HG02623 (cell line): ENCODE measurements around the gene UBA7.
"Not testable (repeated sequence)": the region's sequence is repeated elsewhere in the genome, so short reads cannot be mapped to it uniquely, and the experiment has no call there.

Source experiments
- ATAC-seq: cut with Tn5 transposase; IDR thresholded peaks from one replicate; pipeline ENCODE4 v1.9.1; 2021; ENCODE audit warnings: moderate library complexity; ENCODE audit not compliant: unreplicated experiment

Gene UBA7

GRCh38 chr3:49785565-49786356, 28.0 kb downstream of the UBA7 start:
- peak; percentile 28 for ATAC-seq

- not testable (repeated sequence) for ATAC-seq
These were observed 31.5 kb downstream of the UBA7 start for GRCh38 chr3:49782277-49782676.

- no peak for ATAC-seq
These were observed 32.1 kb downstream of the UBA7 start for GRCh38 chr3:49781415-49782199.

GRCh38 chr3:49780975-49781365, 32.8 kb downstream of the UBA7 start:
- not testable (repeated sequence) for ATAC-seq

- no peak for ATAC-seq
These were observed 33.4 kb downstream of the UBA7 start for GRCh38 chr3:49780080-49780974.

GRCh38 chr3:49779358-49780079, 34.2 kb downstream of the UBA7 start:
- ATAC-seq: no peak

- not testable (repeated sequence) for ATAC-seq
These were observed 37.7 kb downstream of the UBA7 start for GRCh38 chr3:49776101-49776500.

- ATAC-seq: no peak
These were observed 38.2 kb downstream of the UBA7 start for GRCh38 chr3:49775538-49775937.

- no peak for ATAC-seq
These were observed 41.0 kb downstream of the UBA7 start for GRCh38 chr3:49772703-49773102.

- no peak for ATAC-seq
These were observed 42.3 kb downstream of the UBA7 start for GRCh38 chr3:49771340-49771938.

- ATAC-seq: no peak
These were observed 43.8 kb downstream of the UBA7 start for GRCh38 chr3:49769926-49770325.

- ATAC-seq: no peak
These were observed 44.4 kb downstream of the UBA7 start for GRCh38 chr3:49769286-49769915.

- no peak for ATAC-seq
These were observed 49.8 kb downstream of the UBA7 start for GRCh38 chr3:49763981-49764380.

GRCh38 chr3:49761661-49762060, 52.1 kb downstream of the UBA7 start:
- no peak for ATAC-seq

- no peak for ATAC-seq
These were observed 54.5 kb downstream of the UBA7 start for GRCh38 chr3:49759226-49759625.

GRCh38 chr3:49757197-49757596, 56.6 kb downstream of the UBA7 start:
- ATAC-seq: no peak

GRCh38 chr3:49756036-49756435, 57.7 kb downstream of the UBA7 start:
- ATAC-seq: no peak
